Measurements from ENCODE around the gene PACSIN2. TPM values are rescaled to one million over a fixed set of nuclear protein-coding genes. Genes with fewer than 3 reads are reported as not detected.

The PACSIN2 gene
- total and polyA plus RNA-seq, 7 donors, result 44.2 to 126 (median 52.3) TPM

- H3K4me3 ChIP-seq, result no peak overlapping the region
- H3K27ac ChIP-seq, result no peak overlapping the region
- peaks cover 0 to 24% (median 20%) of the 10 kb centered on the region in 4 donors for H3K4me1 ChIP-seq
- intact Hi-C loops (cut with DNase I), result no loop called here
- H3K9me3 ChIP-seq, result no peaks in the 10 kb centered on the region
- TF ChIP-seq CTCF (IDR thresholded peaks at IDR 0.05), result no peak
- no peak for TF ChIP-seq POLR2AphosphoS5 (IDR thresholded peaks at IDR 0.05)
- TF ChIP-seq POLR2A (IDR thresholded peaks at IDR 0.05), result no peak
- TF ChIP-seq EP300 (IDR thresholded peaks at IDR 0.05), result no peak
- no peak for DNase-seq
- H3K27me3 ChIP-seq, result no peaks in the 10 kb centered on the region
- WGBS, 2 donors, result 91 to 94% methylated on average over 31 of the region's 31 CpGs
- H3K36me3 ChIP-seq, result peaks cover 8 to 65% (median 35%) of the 10 kb centered on the region in 4 donors
Observed at GRCh38 chr22:42871146-42872050, 143.6 kb downstream of the PACSIN2 start.

- no peak overlapping the region for H3K4me3 ChIP-seq
- peaks cover 2 to 51% (median 23%) of the 10 kb centered on the region in 4 donors for H3K36me3 ChIP-seq
- H3K27ac ChIP-seq, result peak overlapping the region; percentile 59 to 74 (median 68)
- peaks cover 0 to 24% (median 20%) of the 10 kb centered on the region in 4 donors for H3K4me1 ChIP-seq
- intact Hi-C loops (cut with DNase I), result loop anchor here (2.0 to 5.0 kb wide), 2 partner anchors 145 to 162 kb away; partner anchors contain the start of gene PACSIN2
- WGBS, 2 donors, result 89 to 91% methylated on average over 33 of the region's 33 CpGs
- no peak for DNase-seq
- no peaks in the 10 kb centered on the region for H3K27me3 ChIP-seq
- no peaks in the 10 kb centered on the region for H3K9me3 ChIP-seq
- no peak for TF ChIP-seq CTCF (IDR thresholded peaks at IDR 0.05)
- no peak for TF ChIP-seq POLR2A (IDR thresholded peaks at IDR 0.05)
- TF ChIP-seq EP300 (IDR thresholded peaks at IDR 0.05), result no peak
- no peak for TF ChIP-seq POLR2AphosphoS5 (IDR thresholded peaks at IDR 0.05)
Observed at GRCh38 chr22:42869888-42870480, 145.0 kb downstream of the PACSIN2 start.

DNA sequence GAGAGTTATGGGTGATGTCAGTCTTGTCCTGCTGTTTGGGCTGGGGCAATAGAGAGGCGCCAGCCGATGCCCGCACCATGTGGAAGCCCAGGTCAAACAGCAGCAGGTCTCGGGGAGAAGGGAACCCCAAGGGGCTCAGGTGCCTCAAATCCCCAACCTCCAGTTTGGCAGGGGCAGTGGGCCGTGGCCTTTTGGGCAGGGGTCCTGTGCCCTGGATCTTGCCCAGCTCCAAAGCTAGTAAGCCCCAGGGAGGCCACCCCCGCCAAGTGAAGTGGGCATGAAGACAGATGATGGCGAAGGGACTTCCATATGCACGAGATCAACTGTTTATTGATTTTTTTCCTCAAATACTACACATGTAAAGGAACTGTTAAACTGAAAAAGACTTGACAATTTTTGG, 145.5 kb downstream of the PACSIN2 start:
- Histone ChIP-seq H3K4me3 (no peak overlapping the region), H3K4me1 (peaks cover 0 to 24% (median 20%) of the 10 kb centered on the region in 4 donors), H3K27ac (peak overlapping the region; percentile 59 to 74 (median 68)), H3K9me3 (no peaks in the 10 kb centered on the region), H3K27me3 (no peaks in the 10 kb centered on the region), H3K36me3 (peaks cover 2 to 46% (median 21%) of the 10 kb centered on the region in 4 donors)
- intact Hi-C loops (cut with DNase I), result loop anchor here (2.0 to 5.0 kb wide), 2 partner anchors 145 to 163 kb away; partner anchors contain the start of gene PACSIN2
- 92 to 95% methylated on average over 8 of the region's 8 CpGs for WGBS, 2 donors
- TF ChIP-seq EP300 (IDR thresholded peaks at IDR 0.05) (no peak), CTCF (IDR thresholded peaks at IDR 0.05) (no peak), POLR2AphosphoS5 (IDR thresholded peaks at IDR 0.05) (no peak), POLR2A (IDR thresholded peaks at IDR 0.05) (no peak)
- DNase-seq, result no peak

DNA sequence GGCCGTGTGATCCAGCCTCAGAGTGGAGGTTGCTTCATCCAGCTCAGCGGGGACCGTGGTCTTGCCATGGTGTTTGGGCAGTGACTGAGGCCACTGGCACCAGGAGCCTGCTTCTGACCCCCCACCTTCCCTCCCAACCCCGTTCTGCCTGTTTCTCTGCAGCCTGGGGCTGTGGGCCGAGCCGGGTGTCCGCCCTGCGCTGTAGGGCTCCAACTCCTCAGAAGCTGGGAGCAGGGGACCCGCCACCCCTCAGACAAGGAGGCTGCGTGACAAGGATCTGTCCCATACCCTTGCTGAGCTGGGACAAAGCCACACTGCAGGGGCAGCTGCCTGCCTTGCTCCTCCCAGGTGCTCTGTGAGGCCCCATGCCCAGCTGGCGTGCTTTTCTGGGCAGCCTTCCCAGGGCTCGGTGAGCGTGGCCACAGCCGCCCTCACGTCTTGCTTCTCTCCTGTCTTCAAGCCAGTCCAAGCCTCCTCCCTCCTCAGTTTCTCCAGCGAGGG, 146.1 kb downstream of the PACSIN2 start:
- intact Hi-C loops (cut with DNase I), result loop anchor here (2.0 to 5.0 kb wide), 2 partner anchors 146 to 164 kb away; partner anchors contain the start of gene PACSIN2
- DNase-seq, result peak; percentile 90
- Histone ChIP-seq H3K36me3 (peaks cover 0 to 39% (median 16%) of the 10 kb centered on the region in 4 donors), H3K4me3 (no peak overlapping the region), H3K27ac (peak overlapping the region; percentile 59 to 74 (median 68)), H3K4me1 (peaks cover 0 to 24% (median 20%) of the 10 kb centered on the region in 4 donors), H3K27me3 (no peaks in the 10 kb centered on the region), H3K9me3 (no peaks in the 10 kb centered on the region)
- peak in 2 of 4 donors; percentile 32 to 45 for TF ChIP-seq POLR2AphosphoS5 (IDR thresholded peaks at IDR 0.05)
- no peak for TF ChIP-seq POLR2A (IDR thresholded peaks at IDR 0.05)
- 49 to 80% methylated on average over 16 of the region's 16 CpGs for WGBS, 2 donors

All from sigmoid colon (tissue), 7 donors.